ENCODE measurements around the gene BCDIN3D.

BCDIN3D gene

GRCh38 chr12:49818241-49818895 is 24.5 kb downstream of the BCDIN3D start:
- DNase-seq (ENCODE audit: low read depth): no peak

DNA sequence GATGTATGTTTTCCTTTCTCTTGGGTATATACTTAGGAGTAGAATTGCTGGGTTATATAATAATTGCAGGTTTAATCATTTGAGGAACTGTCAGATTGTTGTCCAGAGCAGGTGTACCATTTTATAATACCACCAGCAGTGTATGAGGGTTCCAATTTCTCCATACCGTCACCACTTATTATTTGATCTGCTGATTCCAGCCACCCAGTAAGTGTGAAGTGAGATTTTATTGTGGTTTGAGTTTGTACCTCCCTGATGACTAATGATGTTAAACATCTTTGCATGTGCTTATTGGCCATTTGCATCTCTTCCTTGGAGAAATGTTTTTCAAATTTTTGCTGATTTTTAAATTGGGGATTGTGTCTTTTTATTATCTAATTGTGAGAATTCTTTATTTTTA is 29.8 kb downstream of the BCDIN3D start:
- no peak for DNase-seq (ENCODE audit: low read depth)

- DNase-seq (ENCODE audit: low read depth): no peak
Observed at GRCh38 chr12:49811961-49812401, 30.9 kb downstream of the BCDIN3D start.

GRCh38 chr12:49811136-49811535 is 31.8 kb downstream of the BCDIN3D start:
- DNase-seq (ENCODE audit: low read depth): no peak

DNA sequence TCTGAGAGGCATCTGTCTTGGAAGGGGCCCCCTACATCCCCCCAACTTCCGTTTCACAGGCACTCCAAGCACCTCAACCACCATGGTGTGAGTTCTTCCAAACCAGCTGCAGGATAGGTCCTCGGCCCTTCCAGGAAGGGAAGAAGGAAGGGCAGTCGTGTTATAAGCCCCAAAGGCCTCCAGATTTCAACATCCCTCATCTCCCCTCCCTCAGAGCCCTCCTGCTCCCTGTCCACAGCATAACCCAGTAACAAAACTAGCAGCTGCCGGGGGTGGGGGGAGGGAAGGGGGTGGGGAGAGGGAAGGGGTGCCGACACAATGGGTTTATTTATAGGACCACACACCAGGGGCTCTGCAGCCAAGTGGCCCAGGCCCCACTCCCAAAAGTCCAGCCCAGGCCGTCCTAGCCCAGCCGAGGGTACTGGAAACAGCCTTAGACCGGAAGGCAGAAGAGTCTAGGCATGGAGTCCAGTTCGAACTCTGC is 33.0 kb downstream of the BCDIN3D start:
- DNase-seq (ENCODE audit: low read depth): no peak

GRCh38 chr12:49809381-49809905 is 33.5 kb downstream of the BCDIN3D start:
- DNase-seq (ENCODE audit: low read depth): no peak

DNA sequence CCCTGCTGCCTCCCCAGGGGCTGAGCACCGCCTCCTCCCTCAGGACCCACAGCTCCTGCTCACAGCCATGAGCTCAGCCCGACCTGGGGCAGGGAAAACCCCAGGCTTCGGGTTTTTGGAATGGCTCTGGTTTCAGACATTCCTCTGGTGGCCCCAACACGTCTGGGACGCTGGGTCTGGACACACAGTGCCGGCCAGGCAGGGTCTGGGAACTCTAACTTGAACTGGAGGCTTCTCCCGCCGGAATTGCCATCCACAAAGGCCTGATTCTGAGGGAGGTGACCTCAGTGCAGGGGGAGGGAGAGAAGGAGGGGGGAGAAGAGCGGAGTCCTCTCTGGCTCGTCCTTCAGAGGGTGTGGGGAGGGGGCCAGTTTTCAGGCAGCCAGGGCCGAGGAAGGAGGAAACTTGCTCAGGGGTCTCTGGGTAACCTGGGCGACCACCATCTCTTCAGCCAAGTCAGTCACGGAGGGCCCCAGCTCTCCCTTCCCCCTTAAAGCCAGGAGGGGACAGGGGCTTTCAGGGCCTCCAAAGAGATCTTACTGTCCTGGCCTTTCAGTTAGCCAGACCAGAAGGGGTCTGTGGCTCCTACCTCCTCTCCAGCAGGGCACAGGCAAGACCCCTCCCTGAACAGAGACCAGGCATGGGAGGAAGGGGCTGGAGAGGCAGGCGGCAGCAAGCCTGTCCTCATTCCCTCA is 34.1 kb downstream of the BCDIN3D start:
- no peak for DNase-seq (ENCODE audit: low read depth)

DNA sequence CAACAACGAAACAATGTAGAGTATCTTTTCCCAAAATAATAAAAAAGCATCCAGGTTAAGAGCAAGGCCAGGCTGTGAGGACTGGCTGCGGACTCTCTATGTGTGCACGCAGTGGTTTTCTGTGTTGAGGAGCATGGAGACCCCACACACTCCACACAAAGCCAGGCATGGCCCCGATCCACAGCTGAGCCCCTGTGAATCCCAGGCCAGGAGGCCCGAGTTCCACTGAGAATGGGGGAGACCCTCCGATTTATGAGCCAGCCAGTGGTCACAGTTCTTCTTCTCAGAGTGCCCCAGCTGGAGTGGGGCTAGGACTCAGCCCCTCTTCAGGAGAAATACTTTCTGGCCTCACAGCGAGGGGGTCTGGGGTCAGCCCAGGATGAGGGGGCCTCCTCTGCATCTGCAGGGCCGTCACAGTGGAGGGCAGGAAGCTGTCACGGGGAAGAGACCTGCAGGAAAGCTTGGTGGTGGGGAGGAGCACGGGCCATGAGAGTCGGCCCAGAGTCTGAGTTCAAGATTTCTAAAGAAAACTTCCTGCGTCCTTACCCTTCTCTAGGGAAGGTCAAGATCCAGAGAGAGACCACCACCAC is 34.8 kb downstream of the BCDIN3D start:
- DNase-seq (ENCODE audit: low read depth): no peak

DNA sequence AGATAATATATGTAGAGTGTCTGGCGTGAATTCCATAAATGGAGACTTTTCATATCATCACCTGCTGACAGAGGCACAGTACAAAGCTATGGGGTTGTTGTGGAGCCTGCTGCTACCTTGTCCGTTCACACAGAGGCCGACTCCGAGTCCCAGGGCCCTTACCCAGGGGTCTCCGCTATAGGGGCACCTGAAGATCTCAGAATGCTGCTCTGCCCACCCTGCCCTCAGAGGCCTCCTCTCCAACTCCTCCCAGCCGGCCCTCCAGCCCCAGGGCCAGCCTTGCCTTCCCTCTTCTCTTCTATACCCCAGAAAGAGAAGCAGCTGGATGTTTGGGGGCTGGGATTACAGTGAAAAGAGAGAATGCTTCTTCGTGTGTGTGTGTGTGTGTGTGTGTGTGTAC is 36.0 kb downstream of the BCDIN3D start:
- DNase-seq (ENCODE audit: low read depth): no peak

GRCh38 chr12:49806321-49806813 is 36.5 kb downstream of the BCDIN3D start:
- no peak for DNase-seq (ENCODE audit: low read depth)

DNA sequence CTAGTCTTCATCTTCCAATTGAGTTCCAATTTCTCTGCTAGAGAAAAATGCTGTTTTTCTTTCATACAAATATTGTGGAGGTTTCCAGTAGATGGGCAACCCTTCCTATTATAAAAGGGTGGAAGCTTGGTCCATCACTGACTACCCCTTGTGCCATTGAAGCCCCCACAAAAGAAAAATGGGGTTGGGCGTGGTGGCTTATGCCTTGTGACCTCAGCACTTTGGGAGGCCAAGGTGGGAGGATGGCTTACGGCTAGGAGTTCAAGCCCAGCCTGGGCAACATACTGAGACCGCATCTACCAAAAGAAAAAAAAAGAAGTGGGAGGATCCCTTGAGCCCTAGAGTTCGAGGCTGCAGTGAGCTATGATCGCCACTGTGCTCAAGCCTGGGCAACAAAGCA is 37.5 kb downstream of the BCDIN3D start:
- no peak for DNase-seq (ENCODE audit: low read depth)

- no peak for DNase-seq (ENCODE audit: low read depth)
Observed at GRCh38 chr12:49804821-49805220, 38.1 kb downstream of the BCDIN3D start.

GRCh38 chr12:49803693-49804450 is 39.0 kb downstream of the BCDIN3D start:
- no peak for DNase-seq (ENCODE audit: low read depth)

- no peak for DNase-seq (ENCODE audit: low read depth)
Observed at GRCh38 chr12:49801141-49802063, 41.5 kb downstream of the BCDIN3D start.

- no peak for DNase-seq (ENCODE audit: low read depth)
Observed at GRCh38 chr12:49800421-49801140, 42.3 kb downstream of the BCDIN3D start.

DNA sequence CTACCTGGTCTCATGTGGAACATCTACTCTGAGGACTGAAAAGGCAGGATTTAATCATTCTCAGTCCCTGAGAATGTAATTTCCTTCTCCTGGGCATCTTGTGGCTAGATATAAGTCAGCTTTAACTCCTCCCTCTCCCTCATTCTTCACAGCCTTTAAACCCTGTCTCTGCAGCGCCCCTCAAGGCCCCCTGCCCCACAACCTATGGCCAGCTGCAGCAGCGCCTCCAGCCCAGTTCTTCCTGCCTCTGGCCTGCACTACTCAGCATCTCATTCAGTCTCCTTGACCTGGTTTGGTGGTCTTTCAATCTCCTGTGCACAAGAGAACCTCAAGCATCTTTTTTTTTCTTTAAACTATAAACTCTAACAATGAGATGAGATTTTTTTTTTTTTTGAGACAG is 44.0 kb downstream of the BCDIN3D start:
- DNase-seq (ENCODE audit: low read depth): no peak

DNA sequence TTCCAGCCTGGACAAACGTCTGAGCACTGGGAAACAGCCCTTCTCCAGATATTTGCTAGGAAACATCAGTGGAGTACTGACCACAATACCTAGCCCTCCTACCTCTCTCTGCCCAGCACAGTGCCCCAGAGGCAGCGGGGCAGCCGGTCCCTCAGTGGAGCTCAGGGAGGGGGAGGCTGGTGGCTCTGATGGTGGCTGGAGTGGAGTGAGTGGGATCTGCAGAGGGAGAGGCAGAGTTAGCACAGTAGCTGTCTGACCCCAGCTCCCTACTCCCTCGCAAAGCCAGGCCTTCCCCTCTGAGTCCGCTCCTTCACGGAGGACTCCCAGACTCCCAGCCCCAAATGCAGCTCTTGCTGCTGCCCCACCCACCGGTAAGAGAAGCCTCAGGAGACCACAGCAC is 44.7 kb downstream of the BCDIN3D start:
- no peak for DNase-seq (ENCODE audit: low read depth)

DNA sequence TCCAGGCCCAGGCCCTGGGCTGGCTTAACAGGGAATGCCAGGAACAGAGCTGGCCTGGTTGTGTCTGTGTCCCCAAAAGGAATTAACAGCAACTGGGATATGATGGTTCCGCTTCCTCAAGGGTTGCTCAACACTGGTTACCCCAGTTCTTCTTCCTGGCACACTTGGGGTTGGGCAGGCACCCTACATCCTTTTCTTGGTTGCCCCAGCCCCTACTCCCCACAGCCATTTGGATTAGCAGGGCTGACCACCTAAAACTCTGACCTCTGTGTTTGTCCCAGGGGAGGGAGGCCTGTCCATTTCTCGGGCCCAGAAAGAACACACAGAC is 45.5 kb downstream of the BCDIN3D start:
- no peak for DNase-seq (ENCODE audit: low read depth)

- no peak for DNase-seq (ENCODE audit: low read depth)
Observed at GRCh38 chr12:49796606-49797448, 46.1 kb downstream of the BCDIN3D start.

DNA sequence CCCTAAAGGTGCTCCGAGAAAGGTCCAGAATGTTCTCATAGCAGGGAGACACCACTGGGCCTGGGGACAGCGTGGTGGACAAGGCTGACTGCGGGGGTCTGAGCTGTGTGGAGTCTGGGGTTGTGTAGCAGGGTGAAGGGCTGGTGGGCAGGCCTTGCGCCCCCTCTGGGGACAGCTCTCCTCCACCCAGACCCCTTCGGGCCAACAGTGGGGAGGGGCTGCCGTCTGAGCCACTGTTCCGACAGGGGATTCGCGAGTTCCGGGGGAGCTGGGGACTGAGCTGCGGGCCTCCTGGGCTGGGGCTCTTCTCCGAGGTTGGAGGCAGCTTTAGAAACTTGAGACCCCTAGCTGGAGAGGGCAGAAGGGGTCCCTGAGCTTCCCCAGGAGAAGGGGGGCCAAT is 46.8 kb downstream of the BCDIN3D start:
- no peak for DNase-seq (ENCODE audit: low read depth)
